Stimulated activated CD4-positive, alpha-beta T cell treated with anti-CD3 and anti-CD28 coated beads, Interleukin-4, amount 100 ng/mL, for 24 hours (primary cell): Measurements from ENCODE around the gene OR51S1.
"Not testable (repeated sequence)": the region's sequence is repeated elsewhere in the genome, so short reads cannot be mapped to it uniquely, and the experiment has no call there.

Source experiments
- DNase-seq: peaks from one replicate; pipeline ENCODE4 v3.0.0-alpha.2; 2020

The OR51S1 gene

DNA sequence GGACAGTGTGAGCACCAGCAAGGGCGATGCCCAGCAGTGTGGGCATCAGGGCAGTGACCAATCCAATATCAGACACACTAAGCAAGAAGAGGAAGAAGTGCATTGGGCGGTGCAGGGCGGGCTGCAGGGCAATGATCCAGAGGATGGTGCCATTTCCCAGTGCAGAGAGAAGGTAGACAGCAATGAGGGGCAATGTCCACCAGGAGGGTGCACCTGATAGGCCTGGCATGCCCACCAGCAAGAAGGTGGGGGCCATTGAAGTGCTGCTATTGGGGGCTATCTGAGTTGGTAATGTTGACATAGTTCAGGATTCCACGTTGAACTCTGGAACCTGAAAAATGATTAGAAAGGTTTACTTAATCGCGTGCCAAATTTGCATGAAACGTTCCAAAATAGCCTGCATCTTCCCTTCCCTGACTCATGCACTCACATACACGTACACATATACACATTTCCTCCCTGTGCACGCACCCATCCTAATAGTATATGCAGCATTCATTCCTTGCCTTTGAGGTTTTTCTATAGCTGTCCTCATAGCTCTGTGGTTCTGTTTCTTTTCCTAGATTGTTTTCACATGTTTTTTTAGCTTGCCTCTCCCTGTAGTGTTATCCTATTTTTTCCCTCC lies at the start of gene OR51S1:
TSS of gene OR51S1 (minus strand) at position 301 of the 625 bp plus-strand sequence. CDS start at position 301, 0 bp downstream.
- DNase-seq, result no peak

DNA sequence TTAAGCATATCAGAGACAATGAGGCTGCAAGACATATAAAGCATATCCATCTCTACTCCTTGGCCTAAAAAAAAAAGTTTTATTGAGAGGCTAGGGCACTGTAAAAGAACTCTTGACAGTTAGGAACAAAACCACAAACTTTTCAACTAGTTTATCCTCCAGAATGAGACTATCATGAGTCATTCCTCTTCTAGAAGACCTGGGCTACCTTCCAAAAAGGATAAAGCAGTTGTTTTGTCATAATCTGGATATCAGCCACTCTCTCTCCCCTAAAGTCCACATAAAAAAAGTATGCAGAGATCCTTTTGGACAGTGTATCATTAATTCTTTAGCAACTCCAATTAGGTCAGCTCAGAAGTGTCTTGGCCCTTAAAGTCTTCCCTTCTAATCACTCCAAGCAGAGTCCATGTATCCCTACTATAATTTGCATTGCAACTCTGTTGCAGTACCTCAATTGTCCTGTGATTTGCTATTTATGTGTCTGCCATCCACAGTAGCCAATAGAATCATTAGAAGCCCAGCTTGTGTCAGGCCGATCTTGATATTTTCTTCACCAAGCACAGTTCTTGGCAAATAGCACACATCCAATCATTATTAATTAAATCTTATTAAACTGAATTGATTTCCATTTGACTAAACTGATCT lies 43.1 kb upstream of the OR51S1 start:
- DNase-seq, result no peak

DNA sequence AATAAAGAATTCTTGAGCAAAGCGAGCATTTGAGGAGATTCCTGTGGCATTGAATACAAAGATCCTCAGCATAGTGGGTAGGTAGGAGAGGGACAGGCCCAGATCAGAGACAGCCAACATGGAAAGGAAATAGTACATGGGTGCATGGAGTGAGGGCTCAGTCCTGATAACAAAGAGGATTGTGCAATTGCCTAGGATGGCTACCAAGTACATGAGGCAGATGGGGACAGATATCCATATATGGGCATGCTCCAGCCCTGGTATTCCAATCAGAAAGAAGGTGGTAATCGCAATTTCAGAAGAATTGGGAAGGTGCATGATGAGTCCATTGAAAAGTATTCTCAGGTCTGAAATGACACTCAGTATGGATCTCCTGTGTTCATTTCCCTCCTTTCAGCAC lies 41.3 kb upstream of the OR51S1 start:
- DNase-seq, result no peak

DNA sequence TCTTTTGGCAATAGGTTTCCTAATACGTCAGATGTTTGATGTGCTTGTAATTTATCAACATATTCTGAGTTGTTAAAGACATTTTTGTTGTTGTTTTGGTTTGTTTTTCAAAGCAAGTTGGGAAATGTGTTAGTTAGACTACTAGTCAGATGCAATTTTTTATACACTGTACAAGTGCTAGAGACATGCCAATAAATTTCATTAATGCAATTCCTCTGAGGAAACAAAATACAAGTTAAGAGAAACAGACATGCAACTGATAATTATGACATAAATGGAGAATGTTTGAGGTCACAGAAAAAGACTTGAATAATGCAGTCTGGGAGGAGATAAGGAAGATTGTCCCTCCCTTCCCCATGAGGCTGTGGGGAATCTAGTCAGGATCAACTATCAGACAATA lies 38.6 kb upstream of the OR51S1 start:
- no peak for DNase-seq

DNA sequence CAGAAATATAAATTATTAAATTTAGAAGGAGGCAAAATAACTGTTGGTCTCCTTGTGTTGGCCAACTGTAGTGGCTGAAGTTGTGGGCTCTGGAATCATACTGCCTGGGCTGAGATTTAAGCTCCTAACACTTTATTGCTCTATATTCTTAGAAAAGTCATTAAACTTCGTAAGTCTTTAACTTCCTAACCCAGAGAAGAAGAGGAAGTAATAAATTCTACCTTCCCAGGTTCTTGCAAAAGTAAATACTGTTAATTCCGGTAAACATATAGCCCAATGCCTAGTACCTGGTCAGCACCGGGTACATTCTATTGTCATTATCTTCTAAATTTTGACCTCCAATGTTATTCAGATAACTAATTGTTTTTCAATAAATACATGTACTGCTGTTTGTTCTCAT lies 37.2 kb upstream of the OR51S1 start:
- DNase-seq, result no peak

DNA sequence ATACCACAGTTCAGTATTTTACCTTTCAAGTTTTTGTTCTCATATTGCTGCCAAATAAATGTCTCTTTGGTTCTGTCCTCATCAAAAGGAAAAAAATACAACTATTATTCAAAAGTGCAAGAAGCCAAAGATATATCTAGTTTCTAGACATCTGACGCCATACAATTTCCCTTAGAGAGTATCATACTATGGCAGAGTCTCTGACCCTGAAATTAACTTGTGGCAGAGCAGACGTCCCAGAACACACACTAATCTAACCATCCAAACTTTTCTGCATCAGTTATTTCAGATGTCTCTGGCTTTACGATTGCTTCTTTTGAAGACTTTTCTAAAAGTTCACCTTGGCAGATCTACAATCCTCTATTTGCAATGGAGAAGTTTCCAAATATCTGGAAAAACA lies 35.4 kb upstream of the OR51S1 start:
- DNase-seq, result no peak

- no peak for DNase-seq
Measured at GRCh38 chr11:4882543-4882942, 33.5 kb upstream of the OR51S1 start.

DNA sequence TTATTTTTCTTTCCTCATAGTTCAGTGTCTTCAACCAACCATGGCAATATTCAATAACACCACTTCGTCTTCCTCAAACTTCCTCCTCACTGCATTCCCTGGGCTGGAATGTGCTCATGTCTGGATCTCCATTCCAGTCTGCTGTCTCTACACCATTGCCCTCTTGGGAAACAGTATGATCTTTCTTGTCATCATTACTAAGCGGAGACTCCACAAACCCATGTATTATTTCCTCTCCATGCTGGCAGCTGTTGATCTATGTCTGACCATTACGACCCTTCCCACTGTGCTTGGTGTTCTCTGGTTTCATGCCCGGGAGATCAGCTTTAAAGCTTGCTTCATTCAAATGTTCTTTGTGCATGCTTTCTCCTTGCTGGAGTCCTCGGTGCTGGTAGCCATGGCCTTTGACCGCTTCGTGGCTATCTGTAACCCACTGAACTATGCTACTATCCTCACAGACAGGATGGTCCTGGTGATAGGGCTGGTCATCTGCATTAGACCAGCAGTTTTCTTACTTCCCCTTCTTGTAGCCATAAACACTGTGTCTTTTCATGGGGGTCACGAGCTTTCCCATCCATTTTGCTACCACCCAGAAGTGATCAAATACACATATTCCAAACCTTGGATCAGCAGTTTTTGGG lies 33.0 kb upstream of the OR51S1 start, which contains the start of gene OR51T1:
TSS of gene OR51T1 (plus strand) at position 41 of the 641 bp plus-strand sequence. CDS start at position 41, 0 bp downstream.
- no peak for DNase-seq

DNA sequence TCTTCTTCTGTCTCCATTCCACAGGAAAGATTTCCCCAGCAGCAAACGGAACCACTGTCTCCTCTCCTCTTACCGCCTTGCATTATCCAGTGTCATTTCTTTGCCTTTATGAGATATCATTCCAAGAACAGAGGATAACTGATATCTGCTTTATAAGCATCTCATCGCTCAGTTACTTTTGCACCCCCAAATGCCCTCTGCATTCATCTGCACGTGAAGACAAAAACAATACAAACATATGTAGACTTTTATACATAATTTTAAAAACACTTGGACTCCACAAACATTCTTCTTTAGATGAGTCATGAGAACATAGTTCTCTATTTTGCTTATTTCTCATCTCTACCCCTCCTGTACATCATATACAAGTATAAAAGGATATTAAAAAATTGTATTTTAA lies 32.2 kb upstream of the OR51S1 start:
- no peak for DNase-seq

DNA sequence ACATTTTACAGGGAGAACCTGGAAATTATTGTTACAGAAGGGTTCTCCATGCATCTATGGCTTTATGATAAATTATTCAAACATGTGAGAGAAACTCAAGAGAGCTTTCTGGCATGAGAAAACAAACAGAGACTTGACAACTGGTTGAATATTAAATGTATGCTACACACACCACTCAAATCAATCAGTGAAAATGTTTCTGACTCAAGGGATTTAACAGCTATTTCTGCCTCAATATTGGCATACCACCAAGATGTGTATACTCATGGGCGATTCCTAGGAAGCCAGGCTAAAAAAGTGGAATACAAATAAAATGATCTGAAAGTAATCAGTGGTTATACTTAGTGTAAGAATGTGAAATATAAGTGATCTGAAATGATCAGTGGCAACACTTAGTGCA lies 16.8 kb upstream of the OR51S1 start:
- no peak for DNase-seq

GRCh38 chr11:4863876-4864275 lies 14.9 kb upstream of the OR51S1 start:
- DNase-seq, result no peak

DNA sequence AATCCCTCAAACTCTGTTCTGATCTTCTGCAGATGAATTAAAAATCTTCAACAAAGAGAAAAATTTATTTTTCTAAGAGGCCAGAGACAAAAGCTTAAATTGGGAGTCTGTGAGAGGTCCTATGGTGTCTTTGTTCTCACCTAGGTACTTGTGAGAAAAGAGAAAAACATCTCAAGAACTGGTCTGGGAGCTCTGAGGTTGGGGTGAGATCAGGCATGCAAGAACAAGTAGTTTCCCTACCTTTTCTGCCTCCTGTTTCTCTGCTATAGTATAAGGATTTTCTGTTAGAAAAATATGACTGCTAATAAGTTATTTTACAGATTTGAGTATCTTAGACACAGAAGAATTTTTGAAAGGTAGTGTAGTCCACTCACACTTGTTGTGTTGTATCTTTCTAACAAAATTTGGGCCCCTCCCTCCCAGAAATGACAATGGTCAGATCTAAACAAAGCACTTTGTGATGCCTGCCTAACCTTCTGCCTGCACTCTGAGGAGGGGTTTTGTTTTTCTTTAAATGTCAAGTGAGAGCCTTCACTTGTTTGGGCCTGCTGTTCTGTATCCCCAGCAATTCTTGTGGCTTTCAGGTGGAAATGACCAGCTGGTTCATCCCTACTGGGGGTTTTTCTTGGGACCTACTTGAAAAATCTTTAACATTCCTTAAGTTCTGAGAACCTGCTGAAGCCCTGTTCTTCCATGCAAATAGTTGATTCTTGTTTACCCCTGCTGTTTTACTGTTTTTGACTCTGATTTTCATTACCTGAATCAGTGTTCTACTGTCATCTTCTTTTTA lies 13.6 kb upstream of the OR51S1 start:
- DNase-seq, result no peak

GRCh38 chr11:4854286-4854685 lies 5.3 kb upstream of the OR51S1 start:
- DNase-seq, result not testable (repeated sequence)

GRCh38 chr11:4851033-4851432 lies 2.0 kb upstream of the OR51S1 start:
- no peak for DNase-seq

DNA sequence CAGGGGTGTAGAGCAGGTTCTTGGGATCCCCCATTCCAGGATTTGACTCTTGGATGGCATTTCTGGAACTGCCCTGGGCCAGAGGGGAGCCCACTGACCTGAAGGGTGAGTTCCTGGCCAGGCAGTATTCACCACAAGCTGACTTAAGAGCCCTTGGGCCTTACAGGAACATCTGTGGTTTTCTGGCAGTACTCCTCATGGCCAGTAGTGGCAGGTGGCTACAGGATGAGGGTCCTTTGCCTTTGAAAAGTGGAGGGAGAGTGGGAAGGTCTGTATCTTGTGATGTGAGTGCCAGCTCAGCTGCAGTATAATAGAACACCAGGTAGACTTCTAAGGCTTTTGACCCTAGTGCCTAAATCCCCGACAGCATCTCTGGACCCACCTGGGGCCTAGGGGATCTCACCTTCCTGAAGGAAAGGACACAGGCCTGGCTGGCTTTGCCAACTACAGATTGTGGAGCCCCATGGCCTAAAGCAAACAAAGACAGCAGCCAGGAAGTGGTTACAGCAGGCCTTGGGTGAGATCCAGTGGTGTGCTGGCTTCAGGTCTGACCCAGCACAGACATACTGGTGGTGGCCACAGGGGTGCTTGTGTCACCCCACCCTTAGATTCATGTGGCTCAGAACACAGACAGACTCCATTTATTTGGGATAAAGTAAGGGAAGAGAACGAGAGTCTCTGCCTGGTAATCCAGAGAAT lies 9.0 kb downstream of the OR51S1 start:
- no peak for DNase-seq

DNA sequence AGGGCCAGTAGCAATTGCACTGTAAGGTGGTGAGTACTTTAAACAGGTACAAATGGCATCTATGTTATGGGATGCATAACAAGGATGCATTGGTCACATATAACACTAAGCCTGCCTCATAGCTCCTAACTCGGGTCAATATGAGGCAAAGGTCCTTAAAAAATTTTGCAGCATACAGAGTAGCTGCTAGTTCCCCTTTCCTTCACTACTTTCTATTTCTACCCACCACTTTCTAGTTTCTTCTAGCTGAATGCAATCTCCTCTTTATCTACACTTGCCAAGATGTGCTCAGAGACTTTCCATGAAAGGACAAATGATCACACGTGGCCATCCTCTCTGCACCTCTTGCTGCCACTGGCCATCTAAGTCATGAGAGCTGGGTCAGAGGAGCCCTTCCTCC lies 18.1 kb downstream of the OR51S1 start:
- no peak for DNase-seq

DNA sequence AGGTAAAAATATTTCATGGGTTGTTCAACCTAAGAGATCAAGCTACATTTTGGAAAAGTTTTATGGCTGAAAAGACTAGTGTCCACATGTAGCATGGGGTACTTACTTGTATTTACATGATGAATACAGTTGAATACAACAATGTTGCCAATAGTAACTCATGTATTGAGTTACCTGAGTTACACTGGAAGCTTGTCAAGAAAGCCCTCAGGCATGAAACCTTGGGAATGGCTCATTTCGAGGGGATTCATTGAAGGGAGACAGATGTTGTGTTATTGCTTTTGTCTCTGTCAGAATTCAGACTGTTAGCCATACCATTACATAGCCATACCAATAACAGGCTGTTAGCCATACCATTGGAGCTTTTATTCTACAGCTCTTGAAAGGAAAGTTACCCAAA lies 18.7 kb downstream of the OR51S1 start:
- no peak for DNase-seq

- no peak for DNase-seq
Measured at GRCh38 chr11:4826425-4826824, 22.6 kb downstream of the OR51S1 start.

GRCh38 chr11:4825132-4825531 lies 23.9 kb downstream of the OR51S1 start:
- no peak for DNase-seq

- DNase-seq, result no peak
Measured at GRCh38 chr11:4821021-4821420, 28.0 kb downstream of the OR51S1 start, which contains the start of gene OR51F2. OR51F2 (plus strand) TSS chr11:4821321; CDS start chr11:4821422, 101 bp downstream.

- no peak for DNase-seq
Measured at GRCh38 chr11:4809246-4809645, 39.8 kb downstream of the OR51S1 start.

DNA sequence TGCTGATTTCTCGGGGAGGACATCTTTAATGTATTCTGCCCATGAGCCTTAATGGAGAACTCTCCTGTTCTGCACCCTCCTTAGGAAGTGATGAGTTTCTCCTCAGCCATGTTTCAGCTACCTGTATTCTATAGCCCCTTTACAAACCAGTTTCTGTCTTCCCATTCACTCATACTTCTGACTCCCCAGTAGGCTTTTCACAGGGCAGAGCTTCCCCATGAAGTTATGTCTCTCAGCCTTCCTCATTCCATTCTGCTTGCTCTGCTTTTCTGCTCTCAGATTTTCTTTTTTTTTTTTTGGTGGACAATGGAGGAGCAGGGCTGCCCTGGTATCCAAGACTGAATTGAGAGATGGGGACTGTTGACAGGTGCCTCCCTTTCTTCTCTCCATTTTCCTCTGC lies 40.5 kb downstream of the OR51S1 start:
- DNase-seq, result no peak

GRCh38 chr11:4804280-4804679 lies 44.7 kb downstream of the OR51S1 start, which contains the start of gene OR52R1:
OR52R1 (minus strand) TSS chr11:4804380; CDS start chr11:4804380, 0 bp downstream.
- no peak for DNase-seq
